HepG2 (cell line): ENCODE data around the gene MAP3K7CL. TPM values are rescaled to one million over a fixed set of nuclear protein-coding genes. Genes with fewer than 3 reads are reported as not detected.

Experiments used
- ATF7 ChIP-seq, 2 experiments: fragments of 450-650 bp in 1 of 2; sonication (generic) in 1 of 2; formaldehyde crosslinking in 1 of 2; IDR thresholded peaks; 2 replicates each; pipeline versions ENCODE4 v1.4.0 to v1.6.1; 2016 to 2020; ENCODE audit warnings: antibody characterized with exemption in 1 of 2, mild to moderate bottlenecking in 1 of 2, missing genetic modification reagents in 1 of 2
- EP300 ChIP-seq, 3 experiments: sonication (generic) in 1 of 3; formaldehyde crosslinking in 1 of 3; IDR thresholded peaks; 2 replicates each; pipeline versions ENCODE4 v1.5.1 to v1.6.1; 2011 to 2020; ENCODE audit warnings: low read depth in 2 of 3, low read length in 2 of 3, borderline replicate concordance in 1 of 3, improper control_type of control experiment in 1 of 3, mild to moderate bottlenecking in 1 of 3, missing genetic modification reagents in 1 of 3, moderate library complexity in 1 of 3
- HNF4A ChIP-seq: sonication (generic); formaldehyde crosslinking; IDR thresholded peaks from 2 replicates; pipeline ENCODE4 v1.4.0; 2020; ENCODE audit warnings: missing genetic modification reagents
- KDM6A ChIP-seq: IDR thresholded peaks from 2 replicates; pipeline ENCODE4 v1.6.1; 2016; ENCODE audit warnings: low read depth
- MAFF ChIP-seq: IDR thresholded peaks from 2 replicates; pipeline ENCODE4 v1.6.1; 2011; ENCODE audit warnings: low read depth, low read length, improper control_type of control experiment
- MTA3 ChIP-seq: sonication (generic); formaldehyde crosslinking; IDR thresholded peaks from 2 replicates; pipeline ENCODE4 v1.4.0; 2020; ENCODE audit warnings: missing genetic modification reagents
- NAIF1 ChIP-seq: sonication (generic); formaldehyde crosslinking; IDR thresholded peaks from 2 replicates; pipeline ENCODE4 v1.5.0; 2020; ENCODE audit warnings: mild to moderate bottlenecking, missing genetic modification reagents, borderline replicate concordance
- NFIB ChIP-seq: sonication (generic); formaldehyde crosslinking; IDR thresholded peaks from 2 replicates; pipeline ENCODE4 v1.9.0; 2021; ENCODE audit warnings: missing genetic modification reagents, mild to moderate bottlenecking, borderline replicate concordance
- PHB2 ChIP-seq: fragments of 450-650 bp; IDR thresholded peaks from 2 replicates; pipeline ENCODE4 v1.6.1; 2018; ENCODE audit not compliant: partially characterized antibody
- PRPF4 ChIP-seq: fragments of 200-400 bp; formaldehyde crosslinking; IDR thresholded peaks from 2 replicates; pipeline ENCODE4 v1.6.1; 2016; ENCODE audit warnings: low read length, low read depth; ENCODE audit not compliant: poor library complexity, severe bottlenecking
- SMYD3 ChIP-seq: sonication (generic); formaldehyde crosslinking; IDR thresholded peaks from 2 replicates; pipeline ENCODE4 v1.8.1; 2023; ENCODE audit warnings: mild to moderate bottlenecking, missing genetic modification reagents
- SP4 ChIP-seq: sonication (generic); formaldehyde crosslinking; IDR thresholded peaks from 2 replicates; pipeline ENCODE4 v1.8.1; 2023; ENCODE audit warnings: mild to moderate bottlenecking, missing genetic modification reagents
- ZEB1 ChIP-seq: IDR thresholded peaks from 2 replicates; pipeline ENCODE4 v1.6.1; 2012; ENCODE audit warnings: mild to moderate bottlenecking, low read depth, inconsistent platforms; ENCODE audit not compliant: insufficient replicate concordance
- ZMYM4 ChIP-seq: sonication (generic); formaldehyde crosslinking; IDR thresholded peaks from 2 replicates; pipeline ENCODE4 v1.8.1; 2023; ENCODE audit warnings: mild to moderate bottlenecking, missing genetic modification reagents
- ZNF652 ChIP-seq: IDR thresholded peaks from 2 replicates; pipeline ENCODE4 v1.6.1; 2016; ENCODE audit warnings: low read depth, borderline replicate concordance
- ZNF660 ChIP-seq: sonication (generic); formaldehyde crosslinking; IDR thresholded peaks from 2 replicates; pipeline ENCODE4 v1.5.1; 2020; ENCODE audit warnings: mild to moderate bottlenecking, low read depth, missing genetic modification reagents, borderline replicate concordance
- ZNF747 ChIP-seq: sonication (generic); formaldehyde crosslinking; IDR thresholded peaks from 2 replicates; pipeline ENCODE4 v1.8.1; 2023; ENCODE audit warnings: missing genetic modification reagents, mild to moderate bottlenecking, borderline replicate concordance
- polyA plus RNA-seq, 8 experiments: library from polyadenylated mRNA; depleted of rRNA in 3 of 8; stranded (reverse) in 7 of 8; unstranded in 1 of 8; fragments of >200 nt; fragmentation: Illumina TruSeq in 4 of 8; extraction: Trizol in 4 of 8; gene quantifications; 2 replicates each; pipeline versions ENCODE4 v1.2.1 to v1.2.3, GENCODE V29; 2011 to 2016; ENCODE audit warnings: low read depth in 4 of 8, missing spikeins in 1 of 8, mixed read lengths in 1 of 8; ENCODE audit not compliant: insufficient read depth in 1 of 8
- total RNA-seq, 5 experiments: library from RNA; depleted of rRNA; stranded (reverse); fragments of >200 nt; fragmentation: Illumina TruSeq; extraction: Trizol; gene quantifications; 2 replicates each; pipeline ENCODE4 v1.2.3, GENCODE V29; 2016; ENCODE audit warnings: low read depth in 1 of 5
- TF ChIP-seq, protein P1 (sequence below): conservative IDR thresholded peaks from 2 replicates; pipeline ENCODE4 v1.6.1; 2018; ENCODE audit warnings: missing genetic modification reagents
- TF ChIP-seq, protein P2 (sequence below): IDR thresholded peaks from 2 replicates; pipeline ENCODE4 v1.6.1; 2012; ENCODE audit warnings: low read depth, low read length, improper control_type of control experiment
- TF ChIP-seq, protein P3 (sequence below): sonication (generic); formaldehyde crosslinking; IDR thresholded peaks from 2 replicates; pipeline ENCODE4 v1.4.0; 2020; ENCODE audit warnings: low read depth, mild to moderate bottlenecking, missing genetic modification reagents
- TF ChIP-seq, protein P4 (sequence below): sonication (generic); formaldehyde crosslinking; IDR thresholded peaks from 2 replicates; pipeline ENCODE4 v1.9.0; 2021; ENCODE audit warnings: missing genetic modification reagents, mild to moderate bottlenecking, borderline replicate concordance
- TF ChIP-seq, protein P5 (sequence below): sonication (generic); formaldehyde crosslinking; conservative IDR thresholded peaks from 2 replicates; pipeline ENCODE4 v1.4.0; 2020; ENCODE audit warnings: missing genetic modification reagents

The MAP3K7CL gene
- total and polyA plus RNA-seq, 2 of the 13 experiments (the other 11 are each of a cell fraction or from before 2014, with no cell fraction given) = 0.04 to 0.15 TPM

DNA sequence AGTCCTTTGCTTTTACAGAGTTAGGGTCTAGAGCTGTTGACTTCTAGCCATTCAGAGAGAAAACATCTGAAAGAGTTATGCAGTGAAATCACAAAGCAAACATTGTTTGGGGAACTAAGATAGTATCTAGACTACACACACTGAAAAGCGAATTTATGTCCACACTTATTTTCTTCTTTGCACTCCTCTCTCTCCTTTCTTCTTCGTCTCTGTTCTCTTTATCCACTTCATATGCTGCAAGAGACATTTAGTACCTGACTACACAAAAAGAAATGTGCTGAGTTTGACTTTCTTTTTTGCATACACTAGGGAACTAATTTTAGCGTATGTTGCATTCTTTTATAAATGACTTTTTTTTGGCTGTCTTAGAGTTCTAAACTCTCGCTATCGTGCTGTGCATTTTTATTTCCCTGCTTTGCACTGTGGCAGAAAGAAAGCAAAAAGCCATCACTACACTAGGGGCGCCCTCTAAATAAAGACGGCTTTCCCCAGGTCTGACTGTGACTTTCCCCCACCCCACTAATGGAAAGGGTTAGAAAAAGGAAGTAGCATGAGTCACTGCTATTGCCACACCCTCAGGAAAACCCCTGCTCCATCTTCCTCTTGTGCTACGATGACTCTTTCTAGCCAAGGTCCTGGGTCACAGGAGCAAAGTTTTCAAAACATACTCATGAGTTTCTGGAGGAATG is 65.7 kb downstream of the MAP3K7CL start (continued):
- TF ChIP-seq, protein P1, sequence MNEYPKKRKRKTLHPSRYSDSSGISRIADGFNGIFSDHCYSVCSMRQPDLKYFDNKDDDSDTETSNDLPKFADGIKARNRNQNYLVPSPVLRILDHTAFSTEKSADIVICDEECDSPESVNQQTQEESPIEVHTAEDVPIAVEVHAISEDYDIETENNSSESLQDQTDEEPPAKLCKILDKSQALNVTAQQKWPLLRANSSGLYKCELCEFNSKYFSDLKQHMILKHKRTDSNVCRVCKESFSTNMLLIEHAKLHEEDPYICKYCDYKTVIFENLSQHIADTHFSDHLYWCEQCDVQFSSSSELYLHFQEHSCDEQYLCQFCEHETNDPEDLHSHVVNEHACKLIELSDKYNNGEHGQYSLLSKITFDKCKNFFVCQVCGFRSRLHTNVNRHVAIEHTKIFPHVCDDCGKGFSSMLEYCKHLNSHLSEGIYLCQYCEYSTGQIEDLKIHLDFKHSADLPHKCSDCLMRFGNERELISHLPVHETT (CRISPR knock-in tag) = no peak
- TF ChIP-seq NAIF1 (CRISPR knock-in tag) (no peak), SMYD3 (no peak), ZNF747 (CRISPR knock-in tag) (no peak), SP4 (CRISPR knock-in tag) (no peak), ZEB1 (no peak), MAFF (peak; percentile 74), KDM6A (CRISPR knock-in tag) (no peak), ATF7 (IDR thresholded peaks at IDR 0.05) (no peak), ATF7 (CRISPR knock-in tag; IDR thresholded peaks at IDR 0.05) (no peak), ZNF660 (CRISPR knock-in tag) (no peak), HNF4A (no peak), NFIB (CRISPR knock-in tag) (no peak), ZMYM4 (no peak), PHB2 (no peak), ZNF652 (no peak), PRPF4 (no peak), EP300 (IDR thresholded peaks at IDR 0.05; ENCODE audit: low read depth in 2 of 2, low read length in 2 of 2) (peak in 1 of 2 experiments; percentile 52; a peak in 1 of 4 replicates), EP300 (CRISPR knock-in tag; IDR thresholded peaks at IDR 0.05; ENCODE audit: borderline replicate concordance) (no peak; the same call in 1 of the 2 replicates), MTA3 (no peak)
- TF ChIP-seq, protein P2, sequence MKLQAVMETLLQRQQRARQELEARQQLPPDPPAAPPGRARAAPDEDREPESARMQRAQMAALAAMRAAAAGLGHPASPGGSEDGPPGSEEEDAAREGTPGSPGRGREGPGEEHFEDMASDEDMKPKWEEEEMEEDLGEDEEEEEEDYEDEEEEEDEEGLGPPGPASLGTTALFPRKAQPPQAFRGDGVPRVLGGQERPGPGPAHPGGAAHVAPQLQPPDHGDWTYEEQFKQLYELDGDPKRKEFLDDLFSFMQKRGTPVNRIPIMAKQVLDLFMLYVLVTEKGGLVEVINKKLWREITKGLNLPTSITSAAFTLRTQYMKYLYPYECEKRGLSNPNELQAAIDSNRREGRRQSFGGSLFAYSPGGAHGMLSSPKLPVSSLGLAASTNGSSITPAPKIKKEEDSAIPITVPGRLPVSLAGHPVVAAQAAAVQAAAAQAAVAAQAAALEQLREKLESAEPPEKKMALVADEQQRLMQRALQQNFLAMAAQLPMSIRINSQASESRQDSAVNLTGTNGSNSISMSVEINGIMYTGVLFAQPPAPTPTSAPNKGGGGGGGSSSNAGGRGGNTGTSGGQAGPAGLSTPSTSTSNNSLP = no peak
- TF ChIP-seq, protein P3, sequence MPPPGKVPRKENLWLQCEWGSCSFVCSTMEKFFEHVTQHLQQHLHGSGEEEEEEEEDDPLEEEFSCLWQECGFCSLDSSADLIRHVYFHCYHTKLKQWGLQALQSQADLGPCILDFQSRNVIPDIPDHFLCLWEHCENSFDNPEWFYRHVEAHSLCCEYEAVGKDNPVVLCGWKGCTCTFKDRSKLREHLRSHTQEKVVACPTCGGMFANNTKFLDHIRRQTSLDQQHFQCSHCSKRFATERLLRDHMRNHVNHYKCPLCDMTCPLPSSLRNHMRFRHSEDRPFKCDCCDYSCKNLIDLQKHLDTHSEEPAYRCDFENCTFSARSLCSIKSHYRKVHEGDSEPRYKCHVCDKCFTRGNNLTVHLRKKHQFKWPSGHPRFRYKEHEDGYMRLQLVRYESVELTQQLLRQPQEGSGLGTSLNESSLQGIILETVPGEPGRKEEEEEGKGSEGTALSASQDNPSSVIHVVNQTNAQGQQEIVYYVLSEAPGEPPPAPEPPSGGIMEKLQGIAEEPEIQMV (CRISPR knock-in tag) = no peak
- TF ChIP-seq, protein P4, sequence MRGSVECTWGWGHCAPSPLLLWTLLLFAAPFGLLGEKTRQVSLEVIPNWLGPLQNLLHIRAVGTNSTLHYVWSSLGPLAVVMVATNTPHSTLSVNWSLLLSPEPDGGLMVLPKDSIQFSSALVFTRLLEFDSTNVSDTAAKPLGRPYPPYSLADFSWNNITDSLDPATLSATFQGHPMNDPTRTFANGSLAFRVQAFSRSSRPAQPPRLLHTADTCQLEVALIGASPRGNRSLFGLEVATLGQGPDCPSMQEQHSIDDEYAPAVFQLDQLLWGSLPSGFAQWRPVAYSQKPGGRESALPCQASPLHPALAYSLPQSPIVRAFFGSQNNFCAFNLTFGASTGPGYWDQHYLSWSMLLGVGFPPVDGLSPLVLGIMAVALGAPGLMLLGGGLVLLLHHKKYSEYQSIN (CRISPR knock-in tag) = no peak
- TF ChIP-seq, protein P5, sequence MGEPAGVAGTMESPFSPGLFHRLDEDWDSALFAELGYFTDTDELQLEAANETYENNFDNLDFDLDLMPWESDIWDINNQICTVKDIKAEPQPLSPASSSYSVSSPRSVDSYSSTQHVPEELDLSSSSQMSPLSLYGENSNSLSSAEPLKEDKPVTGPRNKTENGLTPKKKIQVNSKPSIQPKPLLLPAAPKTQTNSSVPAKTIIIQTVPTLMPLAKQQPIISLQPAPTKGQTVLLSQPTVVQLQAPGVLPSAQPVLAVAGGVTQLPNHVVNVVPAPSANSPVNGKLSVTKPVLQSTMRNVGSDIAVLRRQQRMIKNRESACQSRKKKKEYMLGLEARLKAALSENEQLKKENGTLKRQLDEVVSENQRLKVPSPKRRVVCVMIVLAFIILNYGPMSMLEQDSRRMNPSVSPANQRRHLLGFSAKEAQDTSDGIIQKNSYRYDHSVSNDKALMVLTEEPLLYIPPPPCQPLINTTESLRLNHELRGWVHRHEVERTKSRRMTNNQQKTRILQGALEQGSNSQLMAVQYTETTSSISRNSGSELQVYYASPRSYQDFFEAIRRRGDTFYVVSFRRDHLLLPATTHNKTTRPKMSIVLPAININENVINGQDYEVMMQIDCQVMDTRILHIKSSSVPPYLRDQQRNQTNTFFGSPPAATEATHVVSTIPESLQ (CRISPR knock-in tag) = no peak
